ENCODE measurements around the gene ARL5B.
A peak's percentile ranks its signal among the peaks of the same experiment; 100 is the strongest.

Gene ARL5B

GRCh38 chr10:18659819-18660535, 746 bp downstream of the ARL5B start:
- peak; percentile 11 for DNase-seq

- DNase-seq, result no peak
Measured at GRCh38 chr10:18660816-18661431, 1.7 kb downstream of the ARL5B start.

- no peak for DNase-seq
Measured at GRCh38 chr10:18664841-18665478, 5.7 kb downstream of the ARL5B start.

- no peak for DNase-seq
Measured at GRCh38 chr10:18665815-18666558, 6.8 kb downstream of the ARL5B start.

- DNase-seq, result no peak
Measured at GRCh38 chr10:18666810-18667209, 7.6 kb downstream of the ARL5B start.

GRCh38 chr10:18668026-18668425, 8.8 kb downstream of the ARL5B start:
- DNase-seq, result no peak

GRCh38 chr10:18675086-18675801, 16.0 kb downstream of the ARL5B start:
- no peak for DNase-seq

GRCh38 chr10:18680754-18681153, 21.5 kb downstream of the ARL5B start:
- no peak for DNase-seq

GRCh38 chr10:18681366-18681765, 22.1 kb downstream of the ARL5B start:
- DNase-seq, result no peak

GRCh38 chr10:18681971-18682411, 22.8 kb downstream of the ARL5B start:
- DNase-seq, result no peak

GRCh38 chr10:18683427-18683826, 24.2 kb downstream of the ARL5B start:
- no peak for DNase-seq

GRCh38 chr10:18684416-18684815, 25.2 kb downstream of the ARL5B start:
- DNase-seq, result no peak

GRCh38 chr10:18684953-18685352, 25.7 kb downstream of the ARL5B start:
- no peak for DNase-seq

GRCh38 chr10:18685555-18685954, 26.3 kb downstream of the ARL5B start:
- DNase-seq, result no peak

GRCh38 chr10:18687195-18687594, 28.0 kb downstream of the ARL5B start:
- no peak for DNase-seq

GRCh38 chr10:18687706-18688105, 28.5 kb downstream of the ARL5B start:
- DNase-seq, result no peak

- no peak for DNase-seq
Measured at GRCh38 chr10:18689498-18689897, 30.3 kb downstream of the ARL5B start.

GRCh38 chr10:18690541-18690940, 31.3 kb downstream of the ARL5B start:
- no peak for DNase-seq

- DNase-seq, result no peak
Measured at GRCh38 chr10:18699849-18700840, 40.9 kb downstream of the ARL5B start.

- DNase-seq, result no peak
Measured at GRCh38 chr10:18703521-18703920, 44.3 kb downstream of the ARL5B start.

GRCh38 chr10:18710201-18710653, 51.0 kb downstream of the ARL5B start:
- no peak for DNase-seq

Measured in activated CD4-positive, alpha-beta T cell treated with anti-CD3 and anti-CD28 coated beads for 48 hours (primary cell).